HepG2 (cell line): ENCODE measurements around the gene TSLP. TPM values are rescaled to one million over a fixed set of nuclear protein-coding genes. Genes with fewer than 3 reads are reported as not detected.

Experiments used
- HDAC2 ChIP-seq: sonication (generic); formaldehyde crosslinking; IDR thresholded peaks from 2 replicates; pipeline ENCODE4 v1.4.0; 2020; ENCODE audit warnings: missing genetic modification reagents
- ZNF124 ChIP-seq: sonication (generic); formaldehyde crosslinking; IDR thresholded peaks from 2 replicates; pipeline ENCODE4 v1.4.0; 2020; ENCODE audit warnings: missing genetic modification reagents
- ZNF431 ChIP-seq: sonication (generic); formaldehyde crosslinking; IDR thresholded peaks from 2 replicates; pipeline ENCODE4 v1.9.0; 2022; ENCODE audit warnings: missing genetic modification reagents, low read depth, mild to moderate bottlenecking, borderline replicate concordance
- ZNF75D ChIP-seq: sonication (generic); formaldehyde crosslinking; IDR thresholded peaks from 2 replicates; pipeline ENCODE4 v1.8.1; 2023; ENCODE audit warnings: missing genetic modification reagents, mild to moderate bottlenecking, borderline replicate concordance
- ZSCAN20 ChIP-seq: sonication (generic); formaldehyde crosslinking; IDR thresholded peaks from 2 replicates; pipeline ENCODE4 v1.4.0; 2020; ENCODE audit warnings: missing genetic modification reagents, mild to moderate bottlenecking, borderline replicate concordance
- polyA plus RNA-seq, 8 experiments: library from polyadenylated mRNA; depleted of rRNA in 3 of 8; stranded (reverse) in 7 of 8; unstranded in 1 of 8; fragments of >200 nt; fragmentation: Illumina TruSeq in 4 of 8; extraction: Trizol in 4 of 8; gene quantifications; 2 replicates each; pipeline versions ENCODE4 v1.2.1 to v1.2.3, GENCODE V29; 2011 to 2016; ENCODE audit warnings: low read depth in 4 of 8, missing spikeins in 1 of 8, mixed read lengths in 1 of 8; ENCODE audit not compliant: insufficient read depth in 1 of 8
- total RNA-seq, 5 experiments: library from RNA; depleted of rRNA; stranded (reverse); fragments of >200 nt; fragmentation: Illumina TruSeq; extraction: Trizol; gene quantifications; 2 replicates each; pipeline ENCODE4 v1.2.3, GENCODE V29; 2016; ENCODE audit warnings: low read depth in 1 of 5
- TF ChIP-seq, protein P1 (sequence below): sonication (generic); formaldehyde crosslinking; IDR thresholded peaks from 2 replicates; pipeline ENCODE4 v1.5.0; 2020; ENCODE audit warnings: mild to moderate bottlenecking, missing genetic modification reagents, borderline replicate concordance

The TSLP gene
- total and polyA plus RNA-seq, 2 of the 13 experiments (the other 11 are each of a cell fraction or from before 2014, with no cell fraction given): not detected

DNA sequence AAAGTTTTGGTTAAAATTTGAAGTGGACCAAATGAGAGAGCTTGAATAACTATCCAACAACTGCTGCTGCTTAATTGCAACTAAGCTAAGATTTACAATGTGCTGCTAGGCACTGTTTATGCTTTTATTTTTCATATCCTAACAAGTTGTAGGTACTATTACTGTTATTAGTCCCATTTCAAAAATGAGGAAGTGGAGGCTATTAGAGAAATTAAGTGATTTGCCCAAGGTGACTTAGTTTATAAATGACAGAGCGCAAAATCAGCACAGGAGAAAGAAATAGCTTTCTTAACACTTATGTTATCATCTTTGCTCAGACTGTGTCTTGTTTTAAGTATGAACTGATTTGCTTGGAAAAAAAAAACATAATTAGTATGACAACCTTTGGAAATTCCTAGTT lies 43.7 kb downstream of the TSLP start (continued):
- TF ChIP-seq, protein P1, sequence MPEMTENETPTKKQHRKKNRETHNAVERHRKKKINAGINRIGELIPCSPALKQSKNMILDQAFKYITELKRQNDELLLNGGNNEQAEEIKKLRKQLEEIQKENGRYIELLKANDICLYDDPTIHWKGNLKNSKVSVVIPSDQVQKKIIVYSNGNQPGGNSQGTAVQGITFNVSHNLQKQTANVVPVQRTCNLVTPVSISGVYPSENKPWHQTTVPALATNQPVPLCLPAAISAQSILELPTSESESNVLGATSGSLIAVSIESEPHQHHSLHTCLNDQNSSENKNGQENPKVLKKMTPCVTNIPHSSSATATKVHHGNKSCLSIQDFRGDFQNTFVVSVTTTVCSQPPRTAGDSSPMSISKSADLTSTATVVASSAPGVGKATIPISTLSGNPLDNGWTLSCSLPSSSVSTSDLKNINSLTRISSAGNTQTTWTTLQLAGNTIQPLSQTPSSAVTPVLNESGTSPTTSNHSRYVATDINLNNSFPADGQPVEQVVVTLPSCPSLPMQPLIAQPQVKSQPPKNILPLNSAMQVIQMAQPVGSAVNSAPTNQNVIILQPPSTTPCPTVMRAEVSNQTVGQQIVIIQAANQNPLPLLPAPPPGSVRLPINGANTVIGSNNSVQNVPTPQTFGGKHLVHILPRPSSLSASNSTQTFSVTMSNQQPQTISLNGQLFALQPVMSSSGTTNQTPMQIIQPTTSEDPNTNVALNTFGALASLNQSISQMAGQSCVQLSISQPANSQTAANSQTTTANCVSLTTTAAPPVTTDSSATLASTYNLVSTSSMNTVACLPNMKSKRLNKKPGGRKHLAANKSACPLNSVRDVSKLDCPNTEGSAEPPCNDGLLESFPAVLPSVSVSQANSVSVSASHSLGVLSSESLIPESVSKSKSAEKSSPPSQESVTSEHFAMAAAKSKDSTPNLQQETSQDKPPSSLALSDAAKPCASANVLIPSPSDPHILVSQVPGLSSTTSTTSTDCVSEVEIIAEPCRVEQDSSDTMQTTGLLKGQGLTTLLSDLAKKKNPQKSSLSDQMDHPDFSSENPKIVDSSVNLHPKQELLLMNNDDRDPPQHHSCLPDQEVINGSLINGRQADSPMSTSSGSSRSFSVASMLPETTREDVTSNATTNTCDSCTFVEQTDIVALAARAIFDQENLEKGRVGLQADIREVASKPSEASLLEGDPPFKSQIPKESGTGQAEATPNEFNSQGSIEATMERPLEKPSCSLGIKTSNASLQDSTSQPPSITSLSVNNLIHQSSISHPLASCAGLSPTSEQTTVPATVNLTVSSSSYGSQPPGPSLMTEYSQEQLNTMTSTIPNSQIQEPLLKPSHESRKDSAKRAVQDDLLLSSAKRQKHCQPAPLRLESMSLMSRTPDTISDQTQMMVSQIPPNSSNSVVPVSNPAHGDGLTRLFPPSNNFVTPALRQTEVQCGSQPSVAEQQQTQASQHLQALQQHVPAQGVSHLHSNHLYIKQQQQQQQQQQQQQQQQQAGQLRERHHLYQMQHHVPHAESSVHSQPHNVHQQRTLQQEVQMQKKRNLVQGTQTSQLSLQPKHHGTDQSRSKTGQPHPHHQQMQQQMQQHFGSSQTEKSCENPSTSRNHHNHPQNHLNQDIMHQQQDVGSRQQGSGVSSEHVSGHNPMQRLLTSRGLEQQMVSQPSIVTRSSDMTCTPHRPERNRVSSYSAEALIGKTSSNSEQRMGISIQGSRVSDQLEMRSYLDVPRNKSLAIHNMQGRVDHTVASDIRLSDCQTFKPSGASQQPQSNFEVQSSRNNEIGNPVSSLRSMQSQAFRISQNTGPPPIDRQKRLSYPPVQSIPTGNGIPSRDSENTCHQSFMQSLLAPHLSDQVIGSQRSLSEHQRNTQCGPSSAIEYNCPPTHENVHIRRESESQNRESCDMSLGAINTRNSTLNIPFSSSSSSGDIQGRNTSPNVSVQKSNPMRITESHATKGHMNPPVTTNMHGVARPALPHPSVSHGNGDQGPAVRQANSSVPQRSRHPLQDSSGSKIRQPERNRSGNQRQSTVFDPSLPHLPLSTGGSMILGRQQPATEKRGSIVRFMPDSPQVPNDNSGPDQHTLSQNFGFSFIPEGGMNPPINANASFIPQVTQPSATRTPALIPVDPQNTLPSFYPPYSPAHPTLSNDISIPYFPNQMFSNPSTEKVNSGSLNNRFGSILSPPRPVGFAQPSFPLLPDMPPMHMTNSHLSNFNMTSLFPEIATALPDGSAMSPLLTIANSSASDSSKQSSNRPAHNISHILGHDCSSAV (CRISPR knock-in tag): no peak
- no peak for TF ChIP-seq HDAC2 (CRISPR knock-in tag)
- TF ChIP-seq ZNF124 (CRISPR knock-in tag): no peak
- TF ChIP-seq ZNF75D (CRISPR knock-in tag): no peak
- TF ChIP-seq ZSCAN20 (CRISPR knock-in tag): no peak
- no peak for TF ChIP-seq ZNF431 (CRISPR knock-in tag)
